Vagina (tissue), 2 donors: ENCODE results near the gene ADAP1. TPM values are rescaled to one million over a fixed set of nuclear protein-coding genes. Genes with fewer than 3 reads are reported as not detected.

Experiments used
- DNase-seq, 2 donors: peaks; one replicate each; pipeline ENCODE4 v3.0.0-alpha.2; 2017; ENCODE audit errors: extremely low spot score in 2 of 2
- H3K27ac ChIP-seq: fragments of 200-600 bp; sonication (generic); one replicate; pipeline ENCODE4 v1.5.1; 2019
- H3K27me3 ChIP-seq: fragments of 200-600 bp; sonication (generic); one replicate; pipeline ENCODE4 v1.5.1; 2019
- H3K36me3 ChIP-seq, 2 donors: fragments of 200-600 bp; sonication (generic); one replicate each; pipeline ENCODE4 v1.5.1; 2017 to 2019
- H3K4me1 ChIP-seq: fragments of 200-600 bp; sonication (generic); one replicate; pipeline ENCODE4 v1.5.1; 2019
- H3K4me3 ChIP-seq, 2 donors: fragments of 200-600 bp; sonication (generic); 1 replicate in 1 of 2; 2 replicates in 1 of 2; pipeline ENCODE4 v1.5.1; 2016 to 2019
- H3K9me3 ChIP-seq: fragments of 200-600 bp; sonication (generic); one replicate; pipeline ENCODE4 v1.5.1; 2019
- CTCF ChIP-seq, 3 experiments: fragments of 450-650 bp in 2 of 3; fragments of 200-600 bp in 1 of 3; sonication (generic) in 1 of 3; IDR thresholded peaks; one replicate each; pipeline ENCODE4 v1.5.1; 2017 to 2019; ENCODE audit warnings: antibody characterized with exemption in 3 of 3, mild to moderate bottlenecking in 2 of 3, moderate library complexity in 2 of 3
- POLR2A ChIP-seq, 2 donors: fragments of 450-650 bp; IDR thresholded peaks; one replicate each; pipeline ENCODE4 v1.6.1; 2017; ENCODE audit warnings: antibody characterized with exemption in 2 of 2, mild to moderate bottlenecking in 2 of 2, moderate library complexity in 2 of 2
- POLR2AphosphoS5 ChIP-seq, 2 donors: sonication (generic); formaldehyde crosslinking; IDR thresholded peaks; one replicate each; pipeline ENCODE4 v1.9.0; 2017; ENCODE audit warnings: antibody characterized with exemption in 2 of 2, mild to moderate bottlenecking in 2 of 2, low read depth in 1 of 2; ENCODE audit not compliant: insufficient read depth in 1 of 2
- intact Hi-C: fragments of 100-400 bp; cut with DNase I; formaldehyde crosslinking; loops from one replicate; pipeline ENCODE4 v1.15.1; 2023
- total RNA-seq: library from RNA; depleted of rRNA; stranded (reverse); fragments of >200 nt; gene quantifications from one replicate; pipeline ENCODE4 v1.2.3, GENCODE V29; 2016

ADAP1 gene
- total RNA-seq, 1 donor from 2014 or later = 4.2 TPM

GRCh38 chr7:990352-990932 lies 36.0 kb upstream of the ADAP1 start:
- intact Hi-C loops = loop anchor here (10.0 kb wide), 1 partner anchor 164 kb away; no protein-coding TSS in a partner anchor
- Histone ChIP-seq H3K4me3 (no peak overlapping the region), H3K27me3 (no peaks in the 10 kb centered on the region), H3K9me3 (no peaks in the 10 kb centered on the region), H3K36me3 (no peaks in the 10 kb centered on the region), H3K4me1 (peaks cover 21% of the 10 kb centered on the region), H3K27ac (no peak overlapping the region)
- TF ChIP-seq POLR2A (IDR thresholded peaks at IDR 0.05) (no peak), CTCF (IDR thresholded peaks at IDR 0.05) (no peak), POLR2AphosphoS5 (IDR thresholded peaks at IDR 0.05; ENCODE audit: insufficient read depth in 1 of 2, low read depth in 1 of 2) (no peak)
- no peak for DNase-seq

GRCh38 chr7:988963-989529 lies 34.6 kb upstream of the ADAP1 start:
- TF ChIP-seq POLR2AphosphoS5 (IDR thresholded peaks at IDR 0.05; ENCODE audit: insufficient read depth in 1 of 2, low read depth in 1 of 2) (no peak), POLR2A (IDR thresholded peaks at IDR 0.05) (no peak), CTCF (IDR thresholded peaks at IDR 0.05) (no peak)
- Histone ChIP-seq H3K4me1 (peaks cover 21% of the 10 kb centered on the region), H3K27ac (no peak overlapping the region), H3K27me3 (no peaks in the 10 kb centered on the region), H3K4me3 (no peak overlapping the region), H3K9me3 (no peaks in the 10 kb centered on the region), H3K36me3 (no peaks in the 10 kb centered on the region)
- intact Hi-C loops = no loop called here
- DNase-seq = no peak

- no peak overlapping the region for H3K27ac ChIP-seq
- H3K4me1 ChIP-seq = peaks cover 21% of the 10 kb centered on the region
- no peak overlapping the region for H3K4me3 ChIP-seq
- intact Hi-C loops = no loop called here
- no peaks in the 10 kb centered on the region for H3K27me3 ChIP-seq
- DNase-seq = no peak
- TF ChIP-seq CTCF (IDR thresholded peaks at IDR 0.05) = no peak
- no peak for TF ChIP-seq POLR2A (IDR thresholded peaks at IDR 0.05)
- TF ChIP-seq POLR2AphosphoS5 (IDR thresholded peaks at IDR 0.05; ENCODE audit: insufficient read depth in 1 of 2, low read depth in 1 of 2) = no peak
- no peaks in the 10 kb centered on the region for H3K36me3 ChIP-seq
- H3K9me3 ChIP-seq = no peaks in the 10 kb centered on the region
Measured at GRCh38 chr7:988426-988911, 34.0 kb upstream of the ADAP1 start.

- Histone ChIP-seq H3K9me3 (no peaks in the 10 kb centered on the region), H3K4me3 (no peak overlapping the region), H3K36me3 (no peaks in the 10 kb centered on the region), H3K27me3 (no peaks in the 10 kb centered on the region), H3K4me1 (peaks cover 21% of the 10 kb centered on the region), H3K27ac (no peak overlapping the region)
- intact Hi-C loops = no loop called here
- no peak for DNase-seq
- TF ChIP-seq POLR2AphosphoS5 (IDR thresholded peaks at IDR 0.05; ENCODE audit: insufficient read depth in 1 of 2, low read depth in 1 of 2) (no peak), POLR2A (IDR thresholded peaks at IDR 0.05) (no peak), CTCF (IDR thresholded peaks at IDR 0.05) (no peak)
Measured at GRCh38 chr7:987909-988308, 33.4 kb upstream of the ADAP1 start.
